Caco-2 (cell line): Measurements from ENCODE around the gene NSUN6. TPM values are rescaled to one million over a fixed set of nuclear protein-coding genes. Genes with fewer than 3 reads are reported as not detected.
A peak's percentile ranks its signal among the peaks of the same experiment; 100 is the strongest.

Source experiments
- BruUV-seq: library from RNA; stranded (reverse); fragments of 400-500 nt; replicated peaks from 2 replicates; lab custom pipeline; 2021; lab: Mats Ljungman, UMichigan
- CTCF ChIA-PET: fragments of 300-600 bp; sonication (Branson Sonifier 250); formaldehyde crosslinking; loops from one replicate; lab custom pipeline; 2022; ENCODE audit warnings: antibody characterized with exemption; lab: Charles Lee
- POLR2A ChIA-PET: fragments of 300-600 bp; sonication (Branson Sonifier 250); formaldehyde crosslinking; loops from one replicate; lab custom pipeline; 2022; ENCODE audit warnings: antibody characterized with exemption; lab: Charles Lee
- DNase-seq, 2 experiments: peaks; one replicate each; pipeline versions ENCODE4 v3.0.0 to v3.0.0-alpha.2; 2020 to 2022
- H3K27me3 ChIP-seq: replicated peaks from 2 replicates; pipeline ENCODE4 v1.6.0; 2011; ENCODE audit warnings: low read length; ENCODE audit not compliant: control insufficient read depth, insufficient read depth
- H3K36me3 ChIP-seq: 2 replicates; pipeline ENCODE4 v1.5.1; 2011; ENCODE audit warnings: low read length; ENCODE audit not compliant: control insufficient read depth, insufficient read depth
- H3K4me1 ChIP-seq: fragments of 250-450 bp; sonication (Bioruptor Pico); 2 replicates; pipeline ENCODE4 v1.5.1; 2020; ENCODE audit warnings: mild to moderate bottlenecking
- H3K4me3 ChIP-seq: 2 replicates; pipeline ENCODE4 v1.5.1; 2011; ENCODE audit warnings: low read depth, mild to moderate bottlenecking, control low read depth, low read length
- H3K9me3 ChIP-seq: fragments of 250-450 bp; sonication (Bioruptor Pico); 2 replicates; pipeline ENCODE4 v1.5.1; 2020; ENCODE audit warnings: mild to moderate bottlenecking, moderate library complexity
- H3K27ac Mint-ChIP-seq: one replicate; pipeline ENCODE4 v1.8.0; 2022; ENCODE audit warnings: mixed read lengths; ENCODE audit not compliant: unreplicated experiment
- H3K27me3 Mint-ChIP-seq: one replicate; pipeline ENCODE4 v1.8.0; 2022; ENCODE audit warnings: mixed read lengths; ENCODE audit not compliant: insufficient read depth, unreplicated experiment
- H3K36me3 Mint-ChIP-seq: one replicate; pipeline ENCODE4 v1.8.0; 2022; ENCODE audit warnings: mild to moderate bottlenecking, mixed read lengths; ENCODE audit not compliant: insufficient read depth, unreplicated experiment
- H3K4me1 Mint-ChIP-seq: one replicate; pipeline ENCODE4 v1.8.0; 2022; ENCODE audit warnings: low read depth, mixed read lengths; ENCODE audit not compliant: unreplicated experiment
- H3K4me3 Mint-ChIP-seq: one replicate; pipeline ENCODE4 v1.8.0; 2022; ENCODE audit warnings: mild to moderate bottlenecking, moderate library complexity, mixed read lengths; ENCODE audit not compliant: unreplicated experiment
- H3K9me3 Mint-ChIP-seq: one replicate; pipeline ENCODE4 v1.8.0; 2022; ENCODE audit warnings: mixed read lengths; ENCODE audit not compliant: unreplicated experiment
- intact Hi-C: fragments of 100-400 bp; cut with micrococcal nuclease; formaldehyde crosslinking; loops from one replicate; pipeline ENCODE4 v1.10.0; 2022; ENCODE audit not compliant: unreplicated experiment
- total RNA-seq: library from RNA; stranded (reverse); gene quantifications from 2 replicates; pipeline ENCODE4 v1.2.3, GENCODE V29; 2022
- TF ChIP-seq, protein P1 (sequence below), 2 experiments: fragments of 200-600 bp in 1 of 2; IDR thresholded peaks; 1 replicate in 1 of 2; 2 replicates in 1 of 2; pipeline versions ENCODE4 v1.5.1 to v1.8.0; 2011 to 2022; ENCODE audit warnings: antibody characterized with exemption in 1 of 2, control low read depth in 1 of 2, inconsistent platforms in 1 of 2, low read depth in 1 of 2, low read length in 1 of 2, mild to moderate bottlenecking in 1 of 2, moderate library complexity in 1 of 2; ENCODE audit not compliant: insufficient read depth in 1 of 2, severe bottlenecking in 1 of 2, unreplicated experiment in 1 of 2

The NSUN6 gene
- total RNA-seq, 1 experiment from 2014 or later: 17.3 TPM

DNA sequence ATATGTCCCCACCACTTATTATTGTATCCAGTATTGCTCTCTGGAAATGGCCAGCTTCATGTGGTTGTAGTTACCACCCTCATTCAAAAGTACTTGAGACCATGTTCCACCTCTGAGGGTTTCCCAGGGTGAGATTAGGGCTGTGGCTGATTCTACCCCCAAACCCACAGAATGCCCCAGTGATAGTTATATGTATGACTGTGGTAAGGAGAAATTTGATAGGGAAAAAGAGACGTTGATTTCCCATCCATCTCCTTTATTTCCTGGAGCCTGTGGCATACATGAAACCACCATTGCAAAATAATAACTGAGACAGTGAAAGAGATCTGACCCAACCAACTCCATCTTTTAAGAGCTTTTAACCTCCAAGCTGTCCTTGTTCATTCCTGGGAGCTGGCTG, 33.0 kb upstream of the NSUN6 start:
- Histone ChIP-seq H3K9me3 (no peaks in the 10 kb centered on the region), H3K4me3 (no peak overlapping the region), H3K4me1 (peaks cover 28% of the 10 kb centered on the region), H3K27me3 (no peaks in the 10 kb centered on the region), H3K36me3 (no peaks in the 10 kb centered on the region)
- Mint-ChIP-seq H3K9me3 (no peaks in the 10 kb centered on the region), H3K4me1 (peaks cover 34% of the 10 kb centered on the region), H3K27ac (no peak overlapping the region), H3K4me3 (no peak overlapping the region), H3K36me3 (peaks cover 49% of the 10 kb centered on the region), H3K27me3 (no peaks in the 10 kb centered on the region)
- intact Hi-C loops: loop anchor here (10.0 kb wide), 1 partner anchor 1130 kb away; the partner anchor contains the start of gene PLXDC2
- TF ChIP-seq, protein P1, sequence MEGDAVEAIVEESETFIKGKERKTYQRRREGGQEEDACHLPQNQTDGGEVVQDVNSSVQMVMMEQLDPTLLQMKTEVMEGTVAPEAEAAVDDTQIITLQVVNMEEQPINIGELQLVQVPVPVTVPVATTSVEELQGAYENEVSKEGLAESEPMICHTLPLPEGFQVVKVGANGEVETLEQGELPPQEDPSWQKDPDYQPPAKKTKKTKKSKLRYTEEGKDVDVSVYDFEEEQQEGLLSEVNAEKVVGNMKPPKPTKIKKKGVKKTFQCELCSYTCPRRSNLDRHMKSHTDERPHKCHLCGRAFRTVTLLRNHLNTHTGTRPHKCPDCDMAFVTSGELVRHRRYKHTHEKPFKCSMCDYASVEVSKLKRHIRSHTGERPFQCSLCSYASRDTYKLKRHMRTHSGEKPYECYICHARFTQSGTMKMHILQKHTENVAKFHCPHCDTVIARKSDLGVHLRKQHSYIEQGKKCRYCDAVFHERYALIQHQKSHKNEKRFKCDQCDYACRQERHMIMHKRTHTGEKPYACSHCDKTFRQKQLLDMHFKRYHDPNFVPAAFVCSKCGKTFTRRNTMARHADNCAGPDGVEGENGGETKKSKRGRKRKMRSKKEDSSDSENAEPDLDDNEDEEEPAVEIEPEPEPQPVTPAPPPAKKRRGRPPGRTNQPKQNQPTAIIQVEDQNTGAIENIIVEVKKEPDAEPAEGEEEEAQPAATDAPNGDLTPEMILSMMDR (IDR thresholded peaks at IDR 0.05; ENCODE audit: insufficient read depth in 1 of 2, low read depth in 1 of 2, low read length in 1 of 2, severe bottlenecking in 1 of 2, unreplicated experiment in 1 of 2): no peak
- ChIA-PET CTCF (no interaction called here), POLR2A (interaction anchor here (0.5 kb wide), 1 partner anchor 26 kb away, joined by 5 read pairs; no protein-coding TSS in a partner anchor)
- no TSS peak for BruUV-seq
- no peak for DNase-seq

DNA sequence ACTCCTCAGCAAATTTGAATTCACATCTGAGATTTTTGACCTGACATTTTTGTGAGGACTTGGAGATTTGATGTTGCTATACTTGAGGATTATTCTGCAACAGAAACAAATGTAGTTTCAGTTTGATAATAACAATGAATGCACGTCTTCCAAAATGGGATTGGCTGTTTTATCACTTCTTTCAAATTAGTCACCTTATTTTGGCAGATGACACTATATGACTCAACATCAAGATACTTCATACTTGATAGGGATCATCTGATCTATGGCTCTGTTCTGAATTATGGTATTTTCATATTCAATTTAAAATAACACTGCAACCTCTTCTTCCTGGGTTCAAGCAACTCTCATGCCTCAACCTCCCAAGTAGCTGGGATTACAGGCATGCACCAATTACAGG, 32.0 kb upstream of the NSUN6 start:
- TF ChIP-seq, protein P1 (IDR thresholded peaks at IDR 0.05; ENCODE audit: insufficient read depth in 1 of 2, low read depth in 1 of 2, low read length in 1 of 2, severe bottlenecking in 1 of 2, unreplicated experiment in 1 of 2): no peak
- peaks cover 49% of the 10 kb centered on the region for H3K36me3 Mint-ChIP-seq
- Histone ChIP-seq H3K27me3 (no peaks in the 10 kb centered on the region), H3K36me3 (no peaks in the 10 kb centered on the region; the same call in 1 of the 2 replicates), H3K9me3 (no peaks in the 10 kb centered on the region), H3K4me1 (peaks cover 28% of the 10 kb centered on the region), H3K4me3 (no peak overlapping the region)
- H3K27ac Mint-ChIP-seq: peak overlapping the region; percentile 83
- intact Hi-C loops: loop anchor here (10.0 kb wide), 1 partner anchor 1131 kb away; the partner anchor contains the start of gene PLXDC2
- H3K4me3 Mint-ChIP-seq: no peak overlapping the region
- H3K27me3 Mint-ChIP-seq: no peaks in the 10 kb centered on the region
- no peaks in the 10 kb centered on the region for H3K9me3 Mint-ChIP-seq
- no TSS peak for BruUV-seq
- DNase-seq: no peak
- CTCF ChIA-PET: no interaction called here
- peaks cover 27% of the 10 kb centered on the region for H3K4me1 Mint-ChIP-seq
- POLR2A ChIA-PET: no interaction called here

DNA sequence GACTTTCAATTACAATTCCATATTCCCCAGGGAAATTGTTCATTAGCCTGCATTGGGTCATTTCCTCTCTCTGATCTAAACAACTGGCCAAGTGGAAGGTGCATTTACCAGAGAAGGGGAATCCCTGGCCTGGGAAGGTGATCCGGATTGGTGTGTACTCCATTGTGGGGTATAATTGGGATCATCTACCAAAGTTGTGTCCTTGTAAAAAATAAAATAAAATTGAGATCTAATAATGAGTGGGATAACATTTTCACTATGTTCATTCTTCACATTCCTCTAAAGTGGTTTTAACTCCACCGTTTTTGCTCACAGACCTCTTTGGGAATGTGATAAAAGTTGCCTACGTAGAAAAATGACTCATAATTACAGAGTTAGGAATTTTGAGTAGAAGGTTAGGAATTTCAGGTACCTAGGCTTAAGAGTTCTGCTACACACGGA, 30.6 kb upstream of the NSUN6 start:
- H3K4me3 Mint-ChIP-seq: peak overlapping the region; percentile 61
- H3K36me3 Mint-ChIP-seq: peaks cover 55% of the 10 kb centered on the region
- no peaks in the 10 kb centered on the region for H3K27me3 ChIP-seq
- peaks cover 28% of the 10 kb centered on the region for H3K4me1 ChIP-seq
- DNase-seq: no peak
- no peaks in the 10 kb centered on the region; the same call in 1 of the 2 replicates for H3K36me3 ChIP-seq
- TF ChIP-seq, protein P1 (IDR thresholded peaks at IDR 0.05; ENCODE audit: insufficient read depth in 1 of 2, low read depth in 1 of 2, low read length in 1 of 2, severe bottlenecking in 1 of 2, unreplicated experiment in 1 of 2): no peak
- BruUV-seq: no TSS peak
- no peaks in the 10 kb centered on the region for H3K9me3 ChIP-seq
- H3K4me3 ChIP-seq: no peak overlapping the region
- no peaks in the 10 kb centered on the region for H3K27me3 Mint-ChIP-seq
- no peaks in the 10 kb centered on the region for H3K9me3 Mint-ChIP-seq
- intact Hi-C loops: loop anchor here (1.0 to 10.0 kb wide), 3 partner anchors 11 to 1133 kb away; partner anchors contain the start of genes ARL5B and PLXDC2
- ChIA-PET CTCF (no interaction called here), POLR2A (no interaction called here)
- H3K27ac Mint-ChIP-seq: peak overlapping the region; percentile 83
- H3K4me1 Mint-ChIP-seq: peaks cover 27% of the 10 kb centered on the region
